CD14-positive monocyte (primary cell): Measurements from ENCODE around the gene RMRP. TPM values are rescaled to one million over a fixed set of nuclear protein-coding genes. Genes with fewer than 3 reads are reported as not detected.
A peak's percentile ranks its signal among the peaks of the same experiment; 100 is the strongest.

Experiments used
- DNase-seq, 3 donors: peaks; one replicate each; pipeline ENCODE4 v3.0.0-alpha.2; 2011 to 2022
- H2AFZ ChIP-seq: 2 replicates; pipeline ENCODE4 v1.6.0; 2012; ENCODE audit warnings: mild to moderate bottlenecking, low read depth, low read length, inconsistent platforms; ENCODE audit not compliant: insufficient read depth, poor library complexity, severe bottlenecking
- H3K27ac ChIP-seq, 2 donors: 1 replicate in 1 of 2; 2 replicates in 1 of 2; pipeline ENCODE4 v1.5.1; 2012 to 2013; ENCODE audit warnings: low read length in 2 of 2, control low read depth in 1 of 2, inconsistent platforms in 1 of 2, low read depth in 1 of 2, mild to moderate bottlenecking in 1 of 2
- H3K27me3 ChIP-seq, 2 donors: one replicate each; pipeline versions ENCODE4 v1.6.0 to v1.6.1; 2011 to 2013; ENCODE audit warnings: low read length in 2 of 2; ENCODE audit not compliant: control insufficient read depth in 2 of 2, insufficient read depth in 2 of 2
- H3K36me3 ChIP-seq, 2 donors: replicated peaks in 1 of 2; 1 replicate in 1 of 2; 2 replicates in 1 of 2; pipeline versions ENCODE4 v1.5.1 to v1.6.1; 2012 to 2013; ENCODE audit warnings: low read length in 2 of 2, control low read depth in 1 of 2, inconsistent platforms in 1 of 2, mild to moderate bottlenecking in 1 of 2; ENCODE audit not compliant: insufficient read depth in 2 of 2, control insufficient read depth in 1 of 2
- H3K4me1 ChIP-seq, 2 donors: 1 replicate in 1 of 2; 2 replicates in 1 of 2; pipeline versions ENCODE4 v1.5.1 to v1.6.1; 2012 to 2013; ENCODE audit warnings: low read length in 2 of 2, control low read depth in 1 of 2, inconsistent platforms in 1 of 2, mild to moderate bottlenecking in 1 of 2, moderate library complexity in 1 of 2; ENCODE audit not compliant: insufficient read depth in 2 of 2, control insufficient read depth in 1 of 2
- H3K4me2 ChIP-seq: replicated peaks from 2 replicates; pipeline ENCODE3; 2012; ENCODE audit warnings: low read length, moderate library complexity, mild to moderate bottlenecking; ENCODE audit not compliant: poor library complexity, severe bottlenecking; ENCODE audit errors: extremely low read depth
- H3K4me3 ChIP-seq, 3 experiments: fragments of 200-600 bp in 1 of 3; sonication (generic) in 1 of 3; replicated peaks in 1 of 3; 1 replicate in 2 of 3; 2 replicates in 1 of 3; pipeline ENCODE4 v1.5.1; 2011 to 2013; ENCODE audit warnings: low read length in 3 of 3, mild to moderate bottlenecking in 3 of 3, control low read depth in 2 of 3, low read depth in 2 of 3, inconsistent platforms in 1 of 3, moderate library complexity in 1 of 3
- H3K79me2 ChIP-seq: 2 replicates; pipeline ENCODE4 v1.6.0; 2012; ENCODE audit warnings: mild to moderate bottlenecking, control low read depth, inconsistent platforms, low read length, moderate library complexity; ENCODE audit not compliant: insufficient read depth
- H3K9ac ChIP-seq: 2 replicates; pipeline ENCODE4 v1.6.0; 2017; ENCODE audit warnings: low read length, mild to moderate bottlenecking; ENCODE audit not compliant: insufficient read depth, poor library complexity, severe bottlenecking
- H3K9me3 ChIP-seq, 2 donors: replicated peaks in 1 of 2; 1 replicate in 1 of 2; 2 replicates in 1 of 2; pipeline versions ENCODE4 v1.5.1 to v1.6.1; 2012 to 2013; ENCODE audit warnings: low read length in 2 of 2, control low read depth in 1 of 2; ENCODE audit not compliant: control insufficient read depth in 1 of 2, insufficient read depth in 1 of 2
- H4K20me1 ChIP-seq: 2 replicates; pipeline ENCODE4 v1.6.0; 2012; ENCODE audit warnings: mild to moderate bottlenecking, low read length, control low read depth, moderate library complexity; ENCODE audit not compliant: insufficient read depth
- H3K27ac Mint-ChIP-seq, 7 donors: one replicate each; pipeline ENCODE4 v1.8.0; 2020; ENCODE audit warnings: mild to moderate bottlenecking in 7 of 7, mixed read lengths in 7 of 7, moderate library complexity in 6 of 7, inconsistent platforms in 2 of 7
- H3K27me3 Mint-ChIP-seq, 3 donors: one replicate each; pipeline ENCODE4 v1.8.0; 2021 to 2022; ENCODE audit warnings: low read depth in 3 of 3, mild to moderate bottlenecking in 3 of 3, mixed read lengths in 3 of 3, moderate library complexity in 3 of 3, inconsistent platforms in 1 of 3
- H3K36me3 Mint-ChIP-seq, 2 donors: one replicate each; pipeline ENCODE4 v1.8.0; 2020; ENCODE audit warnings: mixed read lengths in 2 of 2, inconsistent platforms in 1 of 2, mild to moderate bottlenecking in 1 of 2
- H3K4me1 Mint-ChIP-seq: one replicate; pipeline ENCODE4 v1.8.0; 2020; ENCODE audit warnings: mild to moderate bottlenecking, mixed read lengths
- H3K4me3 Mint-ChIP-seq, 2 donors: one replicate each; pipeline ENCODE4 v1.8.0; 2020; ENCODE audit warnings: mild to moderate bottlenecking in 2 of 2, mixed read lengths in 2 of 2, moderate library complexity in 1 of 2
- H3K9me3 Mint-ChIP-seq, 7 donors: one replicate each; pipeline ENCODE4 v1.8.0; 2020 to 2022; ENCODE audit warnings: mixed read lengths in 7 of 7, mild to moderate bottlenecking in 6 of 7, moderate library complexity in 6 of 7, inconsistent platforms in 2 of 7
- CTCF ChIP-seq: fragments of 200-600 bp; IDR thresholded peaks from one replicate; pipeline ENCODE4 v1.8.0; 2022; ENCODE audit warnings: antibody characterized with exemption, mild to moderate bottlenecking
- WGBS: methylation state at CpG from one replicate; pipeline ENCODE4 v1.1.5; 2013; ENCODE audit warnings: missing lambda C conversion rate; ENCODE audit not compliant: insufficient coverage; 5-methylcytosine and 5-hydroxymethylcytosine counted together
- intact Hi-C, 2 donors: fragments of 100-400 bp; cut with micrococcal nuclease; formaldehyde crosslinking; loops; one replicate each; pipeline versions ENCODE4 v1.15.0 to v1.15.1; 2023
- polyA plus RNA-seq, 3 donors: library from polyadenylated mRNA; depleted of rRNA in 1 of 3; unstranded in 2 of 3; stranded (reverse) in 1 of 3; fragments of 300-500 nt in 2 of 3; fragments of >200 nt in 1 of 3; fragmentation: Illumina TruSeq in 2 of 3; gene quantifications; 1 replicate in 2 of 3; 2 replicates in 1 of 3; pipeline ENCODE4 v1.2.3, GENCODE V29; 2012 to 2021

The RMRP gene
- polyA plus RNA-seq, 3 donors: 13.3 TPM; not detected in 2

GRCh38 chr9:35666549-35666948, 8.7 kb upstream of the RMRP start:
- H3K9ac ChIP-seq: no peak overlapping the region
- Mint-ChIP-seq H3K27me3 (peaks cover 0 to 6% (median 3%) of the 10 kb centered on the region in 3 donors), H3K36me3 (peaks cover 2 to 11% of the 10 kb centered on the region in 2 donors), H3K27ac (no peak overlapping the region), H3K4me3 (no peak overlapping the region), H3K4me1 (peaks cover 38% of the 10 kb centered on the region), H3K9me3 (peaks cover 0 to 3% (median 1%) of the 10 kb centered on the region in 7 donors)
- H4K20me1 ChIP-seq: no peaks in the 10 kb centered on the region
- H3K27me3 ChIP-seq: no peaks in the 10 kb centered on the region
- no peak overlapping the region for H3K4me3 ChIP-seq
- peaks cover 23 to 39% of the 10 kb centered on the region in 2 donors for H3K4me1 ChIP-seq
- DNase-seq: no peak
- H3K36me3 ChIP-seq: no peaks in the 10 kb centered on the region
- no peak overlapping the region for H2AFZ ChIP-seq
- H3K9me3 ChIP-seq: no peaks in the 10 kb centered on the region
- intact Hi-C loops: no loop called here
- no peak overlapping the region for H3K27ac ChIP-seq
- peaks cover 28% of the 10 kb centered on the region for H3K79me2 ChIP-seq
- 80% methylated on average over 1 of the region's 5 CpGs for WGBS
- H3K4me2 ChIP-seq: no peak overlapping the region
- no peak for TF ChIP-seq CTCF

- Histone ChIP-seq H3K27me3 (no peaks in the 10 kb centered on the region), H3K4me2 (no peak overlapping the region), H3K4me3 (no peak overlapping the region), H3K27ac (no peak overlapping the region), H3K36me3 (peaks cover 1 to 3% of the 10 kb centered on the region in 2 donors), H3K79me2 (peaks cover 31% of the 10 kb centered on the region), H4K20me1 (no peaks in the 10 kb centered on the region), H3K9ac (no peak overlapping the region), H2AFZ (no peak overlapping the region), H3K9me3 (no peaks in the 10 kb centered on the region), H3K4me1 (peaks cover 23 to 39% of the 10 kb centered on the region in 2 donors)
- Mint-ChIP-seq H3K4me1 (peaks cover 38% of the 10 kb centered on the region), H3K36me3 (peaks cover 5 to 14% of the 10 kb centered on the region in 2 donors), H3K4me3 (peak overlapping the region in 1 of 2 donors; percentile 35), H3K27me3 (peaks cover 0 to 6% (median 3%) of the 10 kb centered on the region in 3 donors), H3K27ac (no peak overlapping the region), H3K9me3 (peaks cover 0 to 3% (median 1%) of the 10 kb centered on the region in 7 donors)
- whole genome bisulfite sequencing: no CpG with 5 or more reads among the region's 1 CpG
- DNase-seq: no peak
- intact Hi-C loops: no loop called here
- no peak for TF ChIP-seq CTCF
Measured at GRCh38 chr9:35666045-35666444, 8.2 kb upstream of the RMRP start.
